ENCODE measurements around the gene URB1.
A peak's percentile ranks its signal among the peaks of the same experiment; 100 is the strongest.

The URB1 gene

DNA sequence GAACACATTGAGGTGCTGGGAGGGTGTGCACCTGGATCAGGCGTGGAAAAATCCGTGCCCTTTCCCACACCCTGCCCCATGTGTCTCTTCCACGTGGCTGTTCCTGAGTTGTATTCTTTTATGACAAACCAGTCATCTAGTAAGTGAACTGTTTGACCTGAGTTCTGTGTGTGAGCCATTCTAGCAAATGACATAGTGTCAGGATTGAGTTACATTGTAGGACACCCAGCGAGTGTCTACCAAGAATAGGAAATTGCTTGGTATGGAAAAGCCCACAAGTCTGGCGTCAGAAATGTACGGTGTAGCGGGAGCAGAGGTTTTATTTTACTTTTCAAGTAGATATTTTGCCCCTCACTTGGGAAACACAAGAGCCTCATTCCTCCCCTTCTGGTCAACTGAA lies 95.4 kb downstream of the URB1 start:
- Mint-ChIP-seq H3K36me3 (ENCODE audit: low read depth) (peaks cover 16% of the 10 kb centered on the region), H3K4me1 (no peaks in the 10 kb centered on the region), H3K27me3 (ENCODE audit: low read depth) (no peaks in the 10 kb centered on the region), H3K4me3 (no peak overlapping the region), H3K9me3 (no peaks in the 10 kb centered on the region), H3K27ac (no peak overlapping the region)
- TF ChIP-seq, protein P1, sequence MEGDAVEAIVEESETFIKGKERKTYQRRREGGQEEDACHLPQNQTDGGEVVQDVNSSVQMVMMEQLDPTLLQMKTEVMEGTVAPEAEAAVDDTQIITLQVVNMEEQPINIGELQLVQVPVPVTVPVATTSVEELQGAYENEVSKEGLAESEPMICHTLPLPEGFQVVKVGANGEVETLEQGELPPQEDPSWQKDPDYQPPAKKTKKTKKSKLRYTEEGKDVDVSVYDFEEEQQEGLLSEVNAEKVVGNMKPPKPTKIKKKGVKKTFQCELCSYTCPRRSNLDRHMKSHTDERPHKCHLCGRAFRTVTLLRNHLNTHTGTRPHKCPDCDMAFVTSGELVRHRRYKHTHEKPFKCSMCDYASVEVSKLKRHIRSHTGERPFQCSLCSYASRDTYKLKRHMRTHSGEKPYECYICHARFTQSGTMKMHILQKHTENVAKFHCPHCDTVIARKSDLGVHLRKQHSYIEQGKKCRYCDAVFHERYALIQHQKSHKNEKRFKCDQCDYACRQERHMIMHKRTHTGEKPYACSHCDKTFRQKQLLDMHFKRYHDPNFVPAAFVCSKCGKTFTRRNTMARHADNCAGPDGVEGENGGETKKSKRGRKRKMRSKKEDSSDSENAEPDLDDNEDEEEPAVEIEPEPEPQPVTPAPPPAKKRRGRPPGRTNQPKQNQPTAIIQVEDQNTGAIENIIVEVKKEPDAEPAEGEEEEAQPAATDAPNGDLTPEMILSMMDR (IDR thresholded peaks at IDR 0.05; ENCODE audit: unreplicated experiment in 3 of 3): no peak

DNA sequence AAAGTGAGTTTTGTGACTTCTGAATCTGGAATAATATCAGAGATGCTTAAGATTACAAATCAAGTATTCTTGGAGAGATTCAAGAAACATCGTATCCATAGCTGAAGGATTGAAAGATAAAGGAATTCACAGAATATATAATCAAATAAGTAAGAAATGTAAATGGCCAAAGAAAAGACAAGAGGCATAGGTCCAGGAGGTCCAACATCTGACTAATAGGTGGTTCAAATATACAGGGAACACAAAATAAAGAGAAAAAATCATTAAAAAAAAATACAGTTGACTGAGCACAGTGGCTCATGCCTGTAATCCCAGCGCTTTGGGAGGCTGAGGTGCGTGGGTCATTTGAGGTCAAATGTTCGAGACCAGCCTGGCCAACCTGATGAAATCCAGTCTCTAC lies 107.3 kb downstream of the URB1 start:
- H3K27me3 Mint-ChIP-seq (ENCODE audit: low read depth): no peaks in the 10 kb centered on the region
- H3K27ac Mint-ChIP-seq: no peak overlapping the region
- no peaks in the 10 kb centered on the region for H3K4me1 Mint-ChIP-seq
- H3K36me3 Mint-ChIP-seq (ENCODE audit: low read depth): peaks cover 16% of the 10 kb centered on the region
- TF ChIP-seq, protein P1 (IDR thresholded peaks at IDR 0.05; ENCODE audit: unreplicated experiment in 3 of 3): no peak
- H3K4me3 Mint-ChIP-seq: no peak overlapping the region
- peaks cover 26% of the 10 kb centered on the region for H3K9me3 Mint-ChIP-seq

DNA sequence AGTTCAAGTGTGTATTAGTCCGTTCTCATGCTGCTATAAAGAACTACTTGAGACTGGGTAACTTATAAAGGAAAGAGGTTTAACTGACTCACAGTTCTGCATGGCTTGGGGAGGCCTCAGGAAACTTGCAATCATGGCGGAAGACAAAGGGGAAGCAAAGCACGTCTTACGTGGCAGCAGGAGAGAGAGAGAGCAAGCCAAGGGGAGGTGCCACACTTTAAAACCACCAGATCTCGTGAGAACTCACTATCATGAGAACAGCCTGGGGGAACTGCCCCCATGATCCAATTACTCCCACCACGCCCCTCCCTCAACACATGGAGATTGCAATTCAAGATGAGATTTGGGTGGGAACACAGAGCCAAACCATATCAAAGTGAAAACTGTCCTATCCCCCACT lies 109.8 kb downstream of the URB1 start:
- no peaks in the 10 kb centered on the region for H3K27me3 Mint-ChIP-seq (ENCODE audit: low read depth)
- peaks cover 16% of the 10 kb centered on the region for H3K9me3 Mint-ChIP-seq
- peaks cover 15% of the 10 kb centered on the region for H3K4me1 Mint-ChIP-seq
- H3K36me3 Mint-ChIP-seq (ENCODE audit: low read depth): peaks cover 16% of the 10 kb centered on the region
- no peak overlapping the region for H3K4me3 Mint-ChIP-seq
- H3K27ac Mint-ChIP-seq: no peak overlapping the region
- TF ChIP-seq, protein P1 (IDR thresholded peaks at IDR 0.05; ENCODE audit: unreplicated experiment in 3 of 3): no peak

DNA sequence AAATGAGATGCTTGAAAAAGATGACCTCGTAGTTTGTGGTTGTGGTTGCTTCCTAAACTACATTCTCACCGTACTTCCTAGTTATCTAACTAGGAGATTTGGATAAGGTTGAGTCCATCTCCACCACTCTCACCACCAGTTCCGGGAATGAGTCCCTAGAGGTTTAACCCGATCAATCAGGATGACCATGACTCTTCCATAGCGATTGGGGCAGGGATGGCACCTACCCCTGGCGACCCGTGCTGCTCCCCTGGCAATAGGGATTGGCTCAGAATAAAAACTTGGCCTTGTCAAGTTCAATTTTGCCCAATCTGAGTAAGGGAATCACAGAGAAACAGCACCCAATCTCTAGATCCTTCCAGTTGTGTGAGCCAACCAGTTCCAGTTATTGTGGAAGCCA lies 111.3 kb downstream of the URB1 start:
- H3K9me3 Mint-ChIP-seq: peaks cover 11% of the 10 kb centered on the region
- TF ChIP-seq, protein P1 (IDR thresholded peaks at IDR 0.05; ENCODE audit: unreplicated experiment in 3 of 3): no peak
- H3K4me3 Mint-ChIP-seq: peak overlapping the region in 2 of 3 experiments; percentile 30 to 63
- H3K36me3 Mint-ChIP-seq (ENCODE audit: low read depth): peaks cover 11% of the 10 kb centered on the region
- H3K27ac Mint-ChIP-seq: no peak overlapping the region
- no peaks in the 10 kb centered on the region for H3K27me3 Mint-ChIP-seq (ENCODE audit: low read depth)
- peaks cover 18% of the 10 kb centered on the region for H3K4me1 Mint-ChIP-seq

DNA sequence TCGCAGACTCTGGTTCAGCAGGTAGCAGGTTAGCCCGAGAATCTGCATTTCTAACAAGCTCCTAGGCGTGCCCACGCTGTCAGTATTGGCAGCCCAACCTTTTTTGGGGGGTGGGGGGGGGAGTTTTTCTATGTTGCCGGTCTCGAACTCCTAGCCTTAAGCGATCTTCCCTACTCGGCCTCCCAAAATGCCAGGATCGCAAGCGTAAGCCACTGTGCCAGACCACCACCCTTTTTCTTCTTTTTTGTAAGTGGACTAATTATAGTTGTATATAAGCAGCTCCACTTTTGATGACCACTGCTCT lies 113.5 kb downstream of the URB1 start:
- peak overlapping the region; percentile 97 to 100 (median 99) for H3K4me3 Mint-ChIP-seq
- peak overlapping the region; percentile 82 to 93 (median 92) for H3K27ac Mint-ChIP-seq
- TF ChIP-seq, protein P1 (IDR thresholded peaks at IDR 0.05; ENCODE audit: unreplicated experiment in 3 of 3): no peak
- H3K36me3 Mint-ChIP-seq (ENCODE audit: low read depth): peaks cover 22% of the 10 kb centered on the region
- no peaks in the 10 kb centered on the region for H3K27me3 Mint-ChIP-seq (ENCODE audit: low read depth)
- H3K9me3 Mint-ChIP-seq: peaks cover 6% of the 10 kb centered on the region
- peaks cover 18% of the 10 kb centered on the region for H3K4me1 Mint-ChIP-seq

DNA sequence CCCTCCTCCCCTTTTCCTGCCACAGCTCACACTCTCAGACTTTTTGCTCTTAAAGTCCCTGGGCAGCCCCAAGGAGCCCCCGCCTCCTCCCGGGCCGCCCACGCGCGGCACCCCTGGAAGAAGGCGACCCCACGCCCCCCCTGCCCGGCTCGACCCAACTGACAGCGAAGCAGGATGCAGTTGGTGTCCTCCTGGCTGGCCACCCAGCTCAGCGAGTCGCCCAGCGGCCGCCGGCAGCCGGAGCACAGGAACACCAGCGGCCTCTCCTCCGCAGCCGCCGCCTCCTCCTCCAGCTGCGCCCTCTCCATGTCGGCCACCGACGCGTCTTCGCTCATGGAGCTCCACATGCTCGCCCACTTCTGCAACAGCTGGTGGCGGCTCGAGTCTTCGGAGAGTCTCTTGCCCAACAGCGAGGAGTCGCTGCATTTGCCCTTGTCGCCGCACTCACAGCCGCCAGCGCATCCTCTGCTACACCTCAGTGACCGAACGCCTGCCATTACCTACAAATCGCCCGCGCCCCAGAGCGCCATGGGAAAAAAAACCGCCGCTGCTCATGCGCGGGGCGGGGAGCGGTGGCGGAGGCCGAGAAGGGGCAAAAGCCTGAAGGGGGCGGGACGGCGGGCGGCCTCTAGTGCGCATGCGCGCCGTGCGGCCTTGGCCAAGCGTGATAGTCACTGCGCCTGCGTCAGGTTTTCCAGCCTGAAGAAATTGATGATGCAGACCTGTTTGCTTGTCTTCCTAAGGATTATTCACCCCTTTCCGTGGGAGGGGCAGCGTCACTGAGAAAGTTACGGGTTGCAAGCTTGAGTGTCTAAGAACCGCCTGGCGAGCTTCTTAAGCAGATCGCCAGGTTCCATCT lies 114.1 kb downstream of the URB1 start, which contains the start of gene MIS18A:
Gene MIS18A (minus strand): TSS at position 532 of the 859 bp plus-strand sequence. CDS start 35 bp downstream, at position 497.
- Mint-ChIP-seq H3K36me3 (ENCODE audit: low read depth) (peaks cover 23% of the 10 kb centered on the region), H3K27me3 (ENCODE audit: low read depth) (no peaks in the 10 kb centered on the region), H3K9me3 (peaks cover 2% of the 10 kb centered on the region), H3K4me1 (peaks cover 18% of the 10 kb centered on the region), H3K27ac (peak within 1 kb of the TSS; percentile 82 to 93 (median 92)), H3K4me3 (peak within 1 kb of the TSS; percentile 97 to 100 (median 99))
- TF ChIP-seq, protein P1 (IDR thresholded peaks at IDR 0.05; ENCODE audit: unreplicated experiment in 3 of 3): no peak
